Upper lobe of left lung (tissue), 4 donors: Measurements from ENCODE around the gene DPP10.

ENCODE experiments used
- EP300 ChIP-seq, 4 donors: sonication (generic); formaldehyde crosslinking; IDR thresholded peaks; one replicate each; pipeline ENCODE4 v1.5.1; 2017; ENCODE audit warnings: antibody characterized with exemption in 4 of 4, control low read depth in 2 of 4
- POLR2A ChIP-seq, 4 donors: fragments of 450-650 bp; IDR thresholded peaks; one replicate each; pipeline ENCODE4 v1.5.1; 2016 to 2017; ENCODE audit warnings: antibody characterized with exemption in 4 of 4, mild to moderate bottlenecking in 2 of 4
- POLR2AphosphoS5 ChIP-seq, 2 donors: sonication (generic); formaldehyde crosslinking; IDR thresholded peaks; one replicate each; pipeline ENCODE4 v1.5.1; 2017; ENCODE audit warnings: antibody characterized with exemption in 2 of 2
- TF ChIP-seq, protein P1 (sequence below), 6 experiments: fragments of 450-650 bp in 4 of 6; fragments of 200-600 bp in 2 of 6; sonication (generic) in 2 of 6; IDR thresholded peaks; one replicate each; pipeline ENCODE4 v1.5.1; 2016 to 2019; ENCODE audit warnings: antibody characterized with exemption in 6 of 6

DNA sequence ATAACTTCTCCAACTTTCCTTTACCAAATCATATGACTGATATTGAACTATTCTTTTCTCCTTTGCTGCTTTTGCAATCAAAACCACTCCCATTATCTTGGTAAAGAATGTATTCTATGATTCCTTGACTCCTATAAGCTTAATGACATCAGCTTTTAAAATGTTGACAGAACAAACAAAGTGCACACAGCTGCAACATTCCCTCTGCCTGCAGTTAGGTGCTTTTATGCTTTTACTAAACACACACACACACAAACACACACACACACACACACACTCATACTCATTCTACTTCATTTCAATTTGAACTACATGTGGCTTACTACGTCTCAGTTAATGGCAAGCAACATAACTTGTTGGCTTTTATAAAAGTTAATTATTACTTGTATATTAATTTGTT is 946.6 kb downstream of the DPP10 start:
- TF ChIP-seq, protein P1, sequence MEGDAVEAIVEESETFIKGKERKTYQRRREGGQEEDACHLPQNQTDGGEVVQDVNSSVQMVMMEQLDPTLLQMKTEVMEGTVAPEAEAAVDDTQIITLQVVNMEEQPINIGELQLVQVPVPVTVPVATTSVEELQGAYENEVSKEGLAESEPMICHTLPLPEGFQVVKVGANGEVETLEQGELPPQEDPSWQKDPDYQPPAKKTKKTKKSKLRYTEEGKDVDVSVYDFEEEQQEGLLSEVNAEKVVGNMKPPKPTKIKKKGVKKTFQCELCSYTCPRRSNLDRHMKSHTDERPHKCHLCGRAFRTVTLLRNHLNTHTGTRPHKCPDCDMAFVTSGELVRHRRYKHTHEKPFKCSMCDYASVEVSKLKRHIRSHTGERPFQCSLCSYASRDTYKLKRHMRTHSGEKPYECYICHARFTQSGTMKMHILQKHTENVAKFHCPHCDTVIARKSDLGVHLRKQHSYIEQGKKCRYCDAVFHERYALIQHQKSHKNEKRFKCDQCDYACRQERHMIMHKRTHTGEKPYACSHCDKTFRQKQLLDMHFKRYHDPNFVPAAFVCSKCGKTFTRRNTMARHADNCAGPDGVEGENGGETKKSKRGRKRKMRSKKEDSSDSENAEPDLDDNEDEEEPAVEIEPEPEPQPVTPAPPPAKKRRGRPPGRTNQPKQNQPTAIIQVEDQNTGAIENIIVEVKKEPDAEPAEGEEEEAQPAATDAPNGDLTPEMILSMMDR (IDR thresholded peaks at IDR 0.05), result no peak
- TF ChIP-seq POLR2A (IDR thresholded peaks at IDR 0.05), result no peak
- TF ChIP-seq EP300 (IDR thresholded peaks at IDR 0.05), result no peak
- no peak for TF ChIP-seq POLR2AphosphoS5 (IDR thresholded peaks at IDR 0.05)
